HG02938 (cell line): Measurements from ENCODE around the gene ITFG2.
"Not testable (repeated sequence)": the region's sequence is repeated elsewhere in the genome, so short reads cannot be mapped to it uniquely, and the experiment has no call there.

ENCODE experiments used
- ATAC-seq: cut with Tn5 transposase; IDR thresholded peaks from one replicate; pipeline ENCODE4 v1.9.1; 2021; ENCODE audit warnings: mild to moderate bottlenecking, moderate library complexity; ENCODE audit not compliant: unreplicated experiment

Gene ITFG2

GRCh38 chr12:2812290-2813213, at the start of gene ITFG2:
TSS of gene ITFG2 (plus strand) at chr12:2812668. CDS start at chr12:2812761, 93 bp downstream.
- peak; percentile 97 for ATAC-seq

- ATAC-seq, result no peak
Measured at GRCh38 chr12:2764398-2764797, 48.1 kb upstream of the ITFG2 start.

- no peak for ATAC-seq
Measured at GRCh38 chr12:2765052-2765451, 47.4 kb upstream of the ITFG2 start.

GRCh38 chr12:2765608-2766007, 46.9 kb upstream of the ITFG2 start:
- ATAC-seq, result no peak

GRCh38 chr12:2768224-2768961, 44.1 kb upstream of the ITFG2 start:
- ATAC-seq, result no peak

GRCh38 chr12:2769866-2770533, 42.5 kb upstream of the ITFG2 start:
- no peak for ATAC-seq

- not testable (repeated sequence) for ATAC-seq
Measured at GRCh38 chr12:2770544-2770943, 41.9 kb upstream of the ITFG2 start.

GRCh38 chr12:2772370-2772769, 40.1 kb upstream of the ITFG2 start:
- no peak for ATAC-seq

GRCh38 chr12:2773199-2773875, 39.1 kb upstream of the ITFG2 start:
- no peak for ATAC-seq

GRCh38 chr12:2775431-2775830, 37.0 kb upstream of the ITFG2 start:
- no peak for ATAC-seq

GRCh38 chr12:2776129-2776806, 36.2 kb upstream of the ITFG2 start:
- ATAC-seq, result no peak

- ATAC-seq, result no peak
Measured at GRCh38 chr12:2779281-2779680, 33.2 kb upstream of the ITFG2 start.

GRCh38 chr12:2783936-2784600, 28.4 kb upstream of the ITFG2 start:
- no peak for ATAC-seq

- ATAC-seq, result no peak
Measured at GRCh38 chr12:2785017-2785416, 27.5 kb upstream of the ITFG2 start.

GRCh38 chr12:2791089-2791488, 21.4 kb upstream of the ITFG2 start:
- no peak for ATAC-seq

GRCh38 chr12:2792671-2793500, 19.6 kb upstream of the ITFG2 start:
- no peak for ATAC-seq

GRCh38 chr12:2793561-2793960, 18.9 kb upstream of the ITFG2 start:
- ATAC-seq, result no peak

- ATAC-seq, result no peak
Measured at GRCh38 chr12:2794191-2794735, 18.2 kb upstream of the ITFG2 start.
